Pancreas (tissue), 10 donors: Measurements from ENCODE around the gene RIPPLY2. TPM values are rescaled to one million over a fixed set of nuclear protein-coding genes. Genes with fewer than 3 reads are reported as not detected.

Source experiments
- ATAC-seq, 4 donors: fragments of 200-7000 bp; cut with Tn5 transposase; one replicate each; pipeline versions ENCODE4 v1.8.0 to v1.9.1; 2020; ENCODE audit warnings: mild to moderate bottlenecking in 4 of 4, moderate library complexity in 4 of 4
- DNase-seq, 6 donors: peaks; one replicate each; pipeline ENCODE4 v3.0.0-alpha.2; 2020
- FAIRE-seq: peaks from 2 replicates; lab custom pipeline; 2012; peaks lifted over from hg19 to GRCh38; lab: Jason Lieb, UNC
- H3K27ac ChIP-seq, 4 donors: fragments of 200-600 bp; sonication (generic); 1 replicate in 3 of 4; 2 replicates in 1 of 4; pipeline versions ENCODE4 v1.5.0 to v1.8.0; 2020
- H3K27me3 ChIP-seq, 4 donors: fragments of 200-600 bp; one replicate each; pipeline ENCODE4 v1.8.0; 2021
- H3K36me3 ChIP-seq, 3 donors: fragments of 200-600 bp; sonication (generic) in 1 of 3; one replicate each; pipeline versions ENCODE4 v1.5.0 to v1.8.0; 2020 to 2021
- H3K4me1 ChIP-seq, 3 donors: fragments of 200-600 bp; one replicate each; pipeline ENCODE4 v1.8.0; 2021
- H3K4me3 ChIP-seq, 4 donors: fragments of 200-600 bp; sonication (generic) in 2 of 4; one replicate each; pipeline versions ENCODE4 v1.5.0 to v1.8.0; 2020 to 2021
- H3K9me3 ChIP-seq, 4 donors: fragments of 200-600 bp; one replicate each; pipeline ENCODE4 v1.8.0; 2021
- WGBS, 2 donors: extraction: QIAGEN DNeasy Blood & Tissue Kit; methylation state at CpG; one replicate each; pipeline ENCODE4 v1.1.7; 2013; 5-methylcytosine and 5-hydroxymethylcytosine counted together
- intact Hi-C, 3 donors: fragments of 100-400 bp; cut with DNase I; formaldehyde crosslinking; loops; one replicate each; pipeline versions ENCODE4 v1.11.1 to v1.14.2; 2022
- polyA plus RNA-seq, 2 donors: library from polyadenylated mRNA; stranded (reverse); fragments of 200-250 nt; gene quantifications; one replicate each; pipeline ENCODE4 v1.2.3, GENCODE V29; 2013
- total RNA-seq, 6 donors: library from RNA; stranded (reverse); fragmentation: NEBNext Ultra II Directional in 4 of 6; extraction: Animal tissue kit (Norgen Biotek cat#: 25700) in 4 of 6; gene quantifications; one replicate each; pipeline versions ENCODE4 v1.2.1 to v1.2.4, GENCODE V29; 2021 to 2023
- TF ChIP-seq, protein P1 (sequence below), 4 donors: fragments of 200-600 bp; sonication (generic) in 3 of 4; IDR thresholded peaks; one replicate each; pipeline versions ENCODE4 v1.5.0 to v1.8.0; 2021; ENCODE audit warnings: antibody characterized with exemption in 4 of 4
- donor health status: healthy with polysubstance abuse.
- donor health status: DM: no; HTN: no; CAD: no; lungs with moderate emphysema.
- donor health status: DM: no; HTN: no; CAD: no.
- donor health status: control.
- donor health status: control.
- donor health status: Bipolar disorder and iron deficiency.
- donor health status: DM: yes; HTN: yes; CAD: no.
- donor health status: DM: no; HTN: no; CAD: no.
- donor health status: DM: no; HTN: no; CAD: no.
- donor health status: DM: yes; HTN: yes; CAD: no.

Gene RIPPLY2
- total and polyA plus RNA-seq, 8 donors, result 0.22 to 9.4 (median 0.58) TPM; not detected in 2

DNA sequence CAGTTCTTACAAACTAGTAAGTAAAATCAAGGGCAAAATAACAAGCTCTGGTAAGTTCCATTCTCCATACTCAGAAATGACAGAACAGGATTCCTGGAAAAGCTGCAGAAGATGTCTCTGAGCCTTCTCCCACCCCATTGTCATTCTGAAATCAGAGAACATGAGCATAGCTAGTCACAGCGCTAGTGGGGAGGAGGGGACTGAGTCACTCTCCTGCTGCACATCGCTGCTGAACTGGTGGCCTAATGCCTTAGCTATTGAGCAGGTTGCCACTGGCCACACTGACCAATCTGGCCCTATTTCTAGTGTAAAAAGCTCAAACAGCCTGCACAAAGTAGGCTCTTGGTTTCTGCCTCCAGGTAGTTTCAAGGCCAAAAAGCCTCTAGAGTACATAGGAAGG is 26.1 kb upstream of the RIPPLY2 start:
- 46 to 50% methylated on average over 2 of the region's 2 CpGs for WGBS, 2 donors
- intact Hi-C loops, result no loop called here
- no peaks in the 10 kb centered on the region for H3K27me3 ChIP-seq
- H3K4me1 ChIP-seq, result no peaks in the 10 kb centered on the region
- no peak overlapping the region for H3K27ac ChIP-seq
- TF ChIP-seq, protein P1, sequence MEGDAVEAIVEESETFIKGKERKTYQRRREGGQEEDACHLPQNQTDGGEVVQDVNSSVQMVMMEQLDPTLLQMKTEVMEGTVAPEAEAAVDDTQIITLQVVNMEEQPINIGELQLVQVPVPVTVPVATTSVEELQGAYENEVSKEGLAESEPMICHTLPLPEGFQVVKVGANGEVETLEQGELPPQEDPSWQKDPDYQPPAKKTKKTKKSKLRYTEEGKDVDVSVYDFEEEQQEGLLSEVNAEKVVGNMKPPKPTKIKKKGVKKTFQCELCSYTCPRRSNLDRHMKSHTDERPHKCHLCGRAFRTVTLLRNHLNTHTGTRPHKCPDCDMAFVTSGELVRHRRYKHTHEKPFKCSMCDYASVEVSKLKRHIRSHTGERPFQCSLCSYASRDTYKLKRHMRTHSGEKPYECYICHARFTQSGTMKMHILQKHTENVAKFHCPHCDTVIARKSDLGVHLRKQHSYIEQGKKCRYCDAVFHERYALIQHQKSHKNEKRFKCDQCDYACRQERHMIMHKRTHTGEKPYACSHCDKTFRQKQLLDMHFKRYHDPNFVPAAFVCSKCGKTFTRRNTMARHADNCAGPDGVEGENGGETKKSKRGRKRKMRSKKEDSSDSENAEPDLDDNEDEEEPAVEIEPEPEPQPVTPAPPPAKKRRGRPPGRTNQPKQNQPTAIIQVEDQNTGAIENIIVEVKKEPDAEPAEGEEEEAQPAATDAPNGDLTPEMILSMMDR (IDR thresholded peaks at IDR 0.05), result no peak
- ATAC-seq, result no peak
- FAIRE-seq, result no peak
- H3K9me3 ChIP-seq, result no peaks in the 10 kb centered on the region
- no peaks in the 10 kb centered on the region for H3K36me3 ChIP-seq
- no peak for DNase-seq
- no peak overlapping the region for H3K4me3 ChIP-seq

DNA sequence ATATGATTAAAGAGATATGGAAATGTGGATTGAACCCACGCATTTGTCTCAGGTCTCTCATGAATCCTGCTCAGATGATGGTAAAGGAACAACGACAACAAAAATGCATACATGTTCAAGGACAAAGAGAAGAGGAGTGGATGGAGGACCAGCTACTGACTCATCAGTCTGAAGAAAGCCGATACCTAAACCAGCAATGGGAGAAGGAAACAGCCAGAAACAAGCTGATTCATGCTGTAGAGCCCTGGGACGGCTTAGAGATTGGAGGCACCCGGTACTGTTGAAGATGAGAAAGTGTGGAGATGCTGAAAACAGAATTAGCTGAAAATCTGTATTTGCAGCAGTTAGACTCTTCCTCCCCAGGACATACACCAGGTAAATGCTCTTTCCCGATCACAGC is 14.4 kb upstream of the RIPPLY2 start:
- TF ChIP-seq, protein P1 (IDR thresholded peaks at IDR 0.05), result no peak
- Histone ChIP-seq H3K9me3 (no peaks in the 10 kb centered on the region), H3K27me3 (peaks cover 0 to 3% (median 0%) of the 10 kb centered on the region in 4 donors), H3K4me3 (no peak overlapping the region), H3K27ac (no peak overlapping the region), H3K36me3 (no peaks in the 10 kb centered on the region), H3K4me1 (no peaks in the 10 kb centered on the region)
- 60 to 66% methylated on average over 6 of the region's 6 CpGs for WGBS, 2 donors
- FAIRE-seq, result no peak
- no peak for ATAC-seq
- intact Hi-C loops, result no loop called here
- no peak for DNase-seq

DNA sequence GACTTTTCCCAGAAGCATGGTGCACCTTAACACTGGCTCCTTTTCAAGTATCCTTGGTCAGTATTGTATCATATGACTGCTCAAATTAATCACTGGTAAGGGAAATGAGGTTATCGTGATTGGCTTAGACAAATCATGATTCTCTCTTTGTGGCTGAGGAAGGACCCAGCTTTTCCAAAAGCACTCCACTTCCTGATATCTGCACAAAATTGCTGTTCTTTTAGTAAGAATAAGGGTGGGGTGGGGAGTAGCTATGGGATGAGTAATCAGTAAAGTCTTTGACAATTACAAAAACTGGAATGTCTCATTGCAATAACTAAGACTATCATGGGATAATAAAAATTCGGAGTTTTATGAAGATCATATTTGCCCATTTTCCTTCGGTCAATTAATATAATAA is 9.0 kb upstream of the RIPPLY2 start:
- intact Hi-C loops, result no loop called here
- Histone ChIP-seq H3K4me1 (no peaks in the 10 kb centered on the region), H3K36me3 (no peaks in the 10 kb centered on the region), H3K9me3 (no peaks in the 10 kb centered on the region), H3K4me3 (no peak overlapping the region), H3K27me3 (no peaks in the 10 kb centered on the region), H3K27ac (no peak overlapping the region)
- no peak for ATAC-seq
- no peak for DNase-seq
- WGBS, 2 donors, result 66 to 83% methylated on average over 3 of the region's 3 CpGs
- TF ChIP-seq, protein P1 (IDR thresholded peaks at IDR 0.05), result no peak
- no peak for FAIRE-seq

DNA sequence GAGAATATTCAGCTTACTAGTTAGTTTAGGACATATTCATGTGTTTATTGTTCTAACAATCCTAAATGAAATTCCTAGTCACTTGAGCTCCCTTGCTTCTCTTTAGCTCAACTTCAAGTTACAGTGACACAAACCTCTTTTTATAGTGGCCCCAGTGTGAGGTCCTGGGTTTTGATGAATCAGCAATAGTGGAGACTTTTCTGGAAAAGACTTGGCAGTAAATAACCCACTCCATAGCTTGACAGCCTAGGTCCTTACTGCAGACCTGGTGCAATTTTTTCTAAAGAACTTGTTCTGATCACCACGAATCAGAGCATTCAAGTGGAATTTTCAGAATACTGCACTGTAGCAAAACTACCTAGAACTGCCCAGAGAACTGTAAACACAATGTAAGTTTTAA is 6.9 kb upstream of the RIPPLY2 start:
- Histone ChIP-seq H3K4me3 (no peak overlapping the region), H3K9me3 (no peaks in the 10 kb centered on the region), H3K27ac (no peak overlapping the region), H3K27me3 (no peaks in the 10 kb centered on the region), H3K36me3 (no peaks in the 10 kb centered on the region), H3K4me1 (no peaks in the 10 kb centered on the region)
- TF ChIP-seq, protein P1 (IDR thresholded peaks at IDR 0.05), result no peak
- DNase-seq (no peak), FAIRE-seq (no peak), ATAC-seq (no peak)
- intact Hi-C loops, result no loop called here
- WGBS, 2 donors, result 31 to 46% methylated on average over 1 of the region's 1 CpG

DNA sequence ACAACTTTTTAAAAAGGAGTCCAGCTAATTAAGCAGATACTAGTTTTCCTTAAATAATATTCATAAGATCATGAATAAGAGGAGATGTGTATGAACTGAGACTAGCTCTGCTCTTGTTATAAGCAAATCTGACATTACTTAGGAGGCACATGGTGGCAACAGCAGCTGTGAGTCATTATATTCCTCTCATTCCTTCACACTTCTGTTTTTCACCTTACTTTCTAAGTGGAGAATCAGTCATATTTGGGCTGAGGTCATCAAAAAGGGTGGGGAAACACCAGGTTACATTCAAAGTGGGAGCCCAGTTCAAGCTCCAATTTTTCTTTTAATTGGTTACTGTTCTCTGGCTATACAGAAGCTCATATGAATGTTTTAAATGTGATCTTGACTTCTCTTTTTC is 6.0 kb upstream of the RIPPLY2 start:
- no peaks in the 10 kb centered on the region for H3K9me3 ChIP-seq
- TF ChIP-seq, protein P1 (IDR thresholded peaks at IDR 0.05), result no peak
- H3K4me1 ChIP-seq, result no peaks in the 10 kb centered on the region
- ATAC-seq, result no peak
- peaks cover 0 to 6% (median 0%) of the 10 kb centered on the region in 4 donors for H3K27me3 ChIP-seq
- no peak for DNase-seq
- H3K27ac ChIP-seq, result no peak overlapping the region
- FAIRE-seq, result no peak
- H3K36me3 ChIP-seq, result no peaks in the 10 kb centered on the region
- no peak overlapping the region for H3K4me3 ChIP-seq
- intact Hi-C loops, result no loop called here
